ENCODE measurements around the gene OR51V1.

The OR51V1 gene

GRCh38 chr11:5241458-5241857, 41.0 kb upstream of the OR51V1 start:
- Histone ChIP-seq H3K27me3 (ENCODE audit: control insufficient read depth in 5 of 5, insufficient read depth in 4 of 5, low read length in 5 of 5) (peaks cover 0 to 6% (median 0%) of the 10 kb centered on the region in 5 donors), H3K27ac (ENCODE audit: low read depth, low read length) (no peak overlapping the region), H3K9ac (ENCODE audit: low read length in 5 of 5) (no peak overlapping the region), H3K4me1 (ENCODE audit: control insufficient read depth in 5 of 5, insufficient read depth in 5 of 5, low read length in 5 of 5) (no peaks in the 10 kb centered on the region), H3K4me3 (ENCODE audit: low read depth in 1 of 5, low read length in 5 of 5) (no peak overlapping the region), H3K36me3 (ENCODE audit: control insufficient read depth in 5 of 5, insufficient read depth in 5 of 5, low read length in 5 of 5) (no peaks in the 10 kb centered on the region), H3K9me3 (ENCODE audit: control insufficient read depth in 5 of 5, low read length in 5 of 5) (no peaks in the 10 kb centered on the region)

DNA sequence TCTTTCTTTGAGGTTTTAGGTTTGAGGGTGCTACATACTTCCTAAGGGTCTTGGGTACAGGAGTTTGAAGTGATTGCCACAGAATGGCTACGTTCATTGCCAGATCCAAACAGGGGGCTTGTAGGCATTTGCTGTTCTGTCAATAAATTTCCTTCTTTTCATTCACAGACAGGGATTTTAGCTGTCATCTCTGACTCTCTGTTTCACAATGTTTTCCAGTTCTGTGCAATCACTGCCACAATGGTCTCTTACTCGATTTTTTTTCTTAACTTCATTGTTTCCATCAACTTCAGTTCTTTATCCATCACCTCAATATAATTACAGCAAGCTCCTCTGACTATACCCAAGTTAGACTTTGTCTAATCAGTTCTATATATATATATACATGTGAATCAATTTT, 40.0 kb upstream of the OR51V1 start:
- Histone ChIP-seq H3K27me3 (ENCODE audit: control insufficient read depth in 5 of 5, insufficient read depth in 4 of 5, low read length in 5 of 5) (peaks cover 0 to 6% (median 0%) of the 10 kb centered on the region in 5 donors), H3K9ac (ENCODE audit: low read length in 5 of 5) (no peak overlapping the region), H3K36me3 (ENCODE audit: control insufficient read depth in 5 of 5, insufficient read depth in 5 of 5, low read length in 5 of 5) (no peaks in the 10 kb centered on the region), H3K4me1 (ENCODE audit: control insufficient read depth in 5 of 5, insufficient read depth in 5 of 5, low read length in 5 of 5) (no peaks in the 10 kb centered on the region), H3K4me3 (ENCODE audit: low read depth in 1 of 5, low read length in 5 of 5) (no peak overlapping the region), H3K27ac (ENCODE audit: low read depth, low read length) (no peak overlapping the region), H3K9me3 (ENCODE audit: control insufficient read depth in 5 of 5, low read length in 5 of 5) (no peaks in the 10 kb centered on the region)

DNA sequence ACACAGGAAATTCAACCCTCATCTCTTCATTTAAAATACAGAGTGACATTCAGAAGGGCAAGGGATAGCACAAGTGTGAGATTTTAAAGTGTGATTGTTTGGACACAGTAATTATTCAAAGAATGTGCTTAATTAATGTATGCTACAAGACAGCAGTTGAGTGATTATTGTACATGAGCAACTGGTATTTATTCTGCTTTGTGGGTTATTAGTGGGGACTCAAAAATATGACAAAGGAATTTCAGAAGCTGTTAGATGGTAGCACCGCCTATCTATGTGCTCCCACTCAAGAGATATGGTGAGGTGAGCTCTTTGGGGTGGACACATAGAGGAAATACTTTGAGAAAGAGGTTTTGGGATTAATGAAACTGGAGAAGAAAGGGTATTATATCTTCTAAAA, 39.6 kb upstream of the OR51V1 start:
- Histone ChIP-seq H3K27me3 (ENCODE audit: control insufficient read depth in 5 of 5, insufficient read depth in 4 of 5, low read length in 5 of 5) (peaks cover 0 to 6% (median 0%) of the 10 kb centered on the region in 5 donors), H3K9me3 (ENCODE audit: control insufficient read depth in 5 of 5, low read length in 5 of 5) (no peaks in the 10 kb centered on the region), H3K36me3 (ENCODE audit: control insufficient read depth in 5 of 5, insufficient read depth in 5 of 5, low read length in 5 of 5) (no peaks in the 10 kb centered on the region), H3K27ac (ENCODE audit: low read depth, low read length) (no peak overlapping the region), H3K4me1 (ENCODE audit: control insufficient read depth in 5 of 5, insufficient read depth in 5 of 5, low read length in 5 of 5) (no peaks in the 10 kb centered on the region), H3K4me3 (ENCODE audit: low read depth in 1 of 5, low read length in 5 of 5) (no peak overlapping the region), H3K9ac (ENCODE audit: low read length in 5 of 5) (no peak overlapping the region)

DNA sequence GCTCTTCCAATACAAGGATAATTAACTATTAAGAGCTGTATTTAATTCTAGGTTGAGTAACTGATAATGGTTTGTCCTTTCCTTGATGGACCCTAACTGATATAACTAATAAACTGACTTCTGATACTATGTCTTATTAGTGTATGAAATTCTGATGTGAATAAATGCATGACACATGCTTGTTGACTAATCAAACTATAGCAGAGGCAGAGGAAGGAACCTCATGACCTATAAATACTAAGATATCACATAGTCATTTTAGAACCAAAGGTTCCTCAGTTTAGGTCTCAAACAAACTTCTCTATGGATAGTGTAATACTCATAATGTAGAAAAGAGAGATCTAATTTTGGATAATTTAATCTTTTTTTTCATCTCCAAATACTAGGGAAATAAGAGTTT, 38.6 kb upstream of the OR51V1 start:
- Histone ChIP-seq H3K9me3 (ENCODE audit: control insufficient read depth in 5 of 5, low read length in 5 of 5) (no peaks in the 10 kb centered on the region), H3K9ac (ENCODE audit: low read length in 5 of 5) (no peak overlapping the region), H3K27me3 (ENCODE audit: control insufficient read depth in 5 of 5, insufficient read depth in 4 of 5, low read length in 5 of 5) (peaks cover 0 to 6% (median 0%) of the 10 kb centered on the region in 5 donors), H3K4me1 (ENCODE audit: control insufficient read depth in 5 of 5, insufficient read depth in 5 of 5, low read length in 5 of 5) (no peaks in the 10 kb centered on the region), H3K27ac (ENCODE audit: low read depth, low read length) (no peak overlapping the region), H3K36me3 (ENCODE audit: control insufficient read depth in 5 of 5, insufficient read depth in 5 of 5, low read length in 5 of 5) (no peaks in the 10 kb centered on the region), H3K4me3 (ENCODE audit: low read depth in 1 of 5, low read length in 5 of 5) (no peak overlapping the region)

GRCh38 chr11:5238486-5238885, 38.0 kb upstream of the OR51V1 start:
- H3K27ac ChIP-seq (ENCODE audit: low read depth, low read length), result no peak overlapping the region
- H3K4me1 ChIP-seq (ENCODE audit: control insufficient read depth in 5 of 5, insufficient read depth in 5 of 5, low read length in 5 of 5), result no peaks in the 10 kb centered on the region
- no peaks in the 10 kb centered on the region for H3K9me3 ChIP-seq (ENCODE audit: control insufficient read depth in 5 of 5, low read length in 5 of 5)
- no peak overlapping the region for H3K9ac ChIP-seq (ENCODE audit: low read length in 5 of 5)
- no peak overlapping the region for H3K4me3 ChIP-seq (ENCODE audit: low read depth in 1 of 5, low read length in 5 of 5)
- no peaks in the 10 kb centered on the region for H3K36me3 ChIP-seq (ENCODE audit: control insufficient read depth in 5 of 5, insufficient read depth in 5 of 5, low read length in 5 of 5)
- peaks cover 0 to 6% (median 0%) of the 10 kb centered on the region in 5 donors for H3K27me3 ChIP-seq (ENCODE audit: control insufficient read depth in 5 of 5, insufficient read depth in 4 of 5, low read length in 5 of 5)

- no peaks in the 10 kb centered on the region for H3K4me1 ChIP-seq (ENCODE audit: control insufficient read depth in 5 of 5, insufficient read depth in 5 of 5, low read length in 5 of 5)
- H3K27me3 ChIP-seq (ENCODE audit: control insufficient read depth in 5 of 5, insufficient read depth in 4 of 5, low read length in 5 of 5), result no peaks in the 10 kb centered on the region
- H3K9ac ChIP-seq (ENCODE audit: low read length in 5 of 5), result no peak overlapping the region
- H3K27ac ChIP-seq (ENCODE audit: low read depth, low read length), result no peak overlapping the region
- no peaks in the 10 kb centered on the region for H3K9me3 ChIP-seq (ENCODE audit: control insufficient read depth in 5 of 5, low read length in 5 of 5)
- H3K4me3 ChIP-seq (ENCODE audit: low read depth in 1 of 5, low read length in 5 of 5), result no peak overlapping the region
- H3K36me3 ChIP-seq (ENCODE audit: control insufficient read depth in 5 of 5, insufficient read depth in 5 of 5, low read length in 5 of 5), result no peaks in the 10 kb centered on the region
Observed at GRCh38 chr11:5237420-5237819, 36.9 kb upstream of the OR51V1 start.

DNA sequence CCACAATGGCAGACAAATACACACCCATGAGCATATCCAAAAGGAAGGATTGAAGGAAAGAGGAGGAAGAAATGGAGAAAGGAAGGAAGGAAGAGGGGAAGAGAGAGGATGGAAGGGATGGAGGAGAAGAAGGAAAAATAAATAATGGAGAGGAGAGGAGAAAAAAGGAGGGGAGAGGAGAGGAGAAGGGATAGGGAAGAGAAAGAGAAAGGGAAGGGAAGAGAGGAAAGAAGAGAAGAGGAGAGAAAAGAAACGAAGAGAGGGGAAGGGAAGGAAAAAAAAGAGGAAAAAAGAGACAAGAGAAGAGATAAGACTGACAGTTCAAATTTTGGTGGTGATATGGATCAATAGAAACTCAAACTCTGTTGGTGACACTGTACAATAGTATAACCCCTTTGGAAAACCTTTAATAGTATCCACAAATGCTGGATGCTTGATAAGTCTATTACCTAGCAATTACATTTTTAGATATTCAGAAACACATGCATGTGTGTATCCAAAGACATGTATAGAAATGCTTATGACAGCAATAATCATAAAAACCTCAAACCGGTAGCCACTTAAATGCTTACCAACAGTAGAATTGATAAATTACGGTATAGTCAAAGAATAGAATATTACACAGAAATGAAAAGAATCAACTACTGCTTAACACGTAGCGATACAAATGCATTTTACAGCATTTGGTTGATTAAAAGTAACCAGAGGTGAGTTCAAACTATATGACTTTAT, 35.0 kb upstream of the OR51V1 start:
- Histone ChIP-seq H3K9ac (ENCODE audit: low read length in 5 of 5) (no peak overlapping the region), H3K27me3 (ENCODE audit: control insufficient read depth in 5 of 5, insufficient read depth in 4 of 5, low read length in 5 of 5) (no peaks in the 10 kb centered on the region), H3K4me3 (ENCODE audit: low read depth in 1 of 5, low read length in 5 of 5) (no peak overlapping the region), H3K27ac (ENCODE audit: low read depth, low read length) (no peak overlapping the region), H3K9me3 (ENCODE audit: control insufficient read depth in 5 of 5, low read length in 5 of 5) (no peaks in the 10 kb centered on the region), H3K36me3 (ENCODE audit: control insufficient read depth in 5 of 5, insufficient read depth in 5 of 5, low read length in 5 of 5) (no peaks in the 10 kb centered on the region), H3K4me1 (ENCODE audit: control insufficient read depth in 5 of 5, insufficient read depth in 5 of 5, low read length in 5 of 5) (no peaks in the 10 kb centered on the region)

DNA sequence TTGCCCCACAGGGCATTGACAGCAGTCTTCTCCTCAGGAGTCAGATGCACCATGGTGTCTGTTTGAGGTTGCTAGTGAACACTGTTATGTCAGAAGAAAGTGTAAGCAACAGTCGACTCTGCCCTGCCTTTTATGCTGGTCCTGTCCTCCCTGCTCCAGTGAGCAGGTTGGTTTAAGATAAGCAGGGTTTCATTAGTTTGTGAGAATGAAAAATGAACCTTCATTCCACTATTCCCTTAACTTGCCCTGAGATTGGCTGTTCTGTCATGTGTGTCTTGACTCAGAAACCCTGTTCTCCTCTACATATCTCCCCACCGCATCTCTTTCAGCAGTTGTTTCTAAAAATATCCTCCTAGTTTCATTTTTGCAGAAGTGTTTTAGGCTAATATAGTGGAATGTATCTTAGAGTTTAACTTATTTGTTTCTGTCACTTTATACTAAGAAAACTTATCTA, 33.9 kb upstream of the OR51V1 start, which contains the start of gene HBD:
TSS of gene HBD (minus strand) at position 103 of the 454 bp plus-strand sequence. CDS start at position 53, 50 bp downstream.
- H3K4me1 ChIP-seq (ENCODE audit: control insufficient read depth in 5 of 5, insufficient read depth in 5 of 5, low read length in 5 of 5), result no peaks in the 10 kb centered on the region
- H3K27me3 ChIP-seq (ENCODE audit: control insufficient read depth in 5 of 5, insufficient read depth in 4 of 5, low read length in 5 of 5), result no peaks in the 10 kb centered on the region
- no peaks in the 10 kb centered on the region for H3K9me3 ChIP-seq (ENCODE audit: control insufficient read depth in 5 of 5, low read length in 5 of 5)
- no peak within 1 kb of the TSS for H3K4me3 ChIP-seq (ENCODE audit: low read depth in 1 of 5, low read length in 5 of 5)
- no peak within 1 kb of the TSS for H3K9ac ChIP-seq (ENCODE audit: low read length in 5 of 5)
- H3K36me3 ChIP-seq (ENCODE audit: control insufficient read depth in 5 of 5, insufficient read depth in 5 of 5, low read length in 5 of 5), result no peaks in the 10 kb centered on the region
- no peak within 1 kb of the TSS for H3K27ac ChIP-seq (ENCODE audit: low read depth, low read length)

- Histone ChIP-seq H3K4me1 (ENCODE audit: control insufficient read depth in 5 of 5, insufficient read depth in 5 of 5, low read length in 5 of 5) (no peaks in the 10 kb centered on the region), H3K9me3 (ENCODE audit: control insufficient read depth in 5 of 5, low read length in 5 of 5) (no peaks in the 10 kb centered on the region), H3K9ac (ENCODE audit: low read length in 5 of 5) (no peak overlapping the region), H3K27ac (ENCODE audit: low read depth, low read length) (no peak overlapping the region), H3K27me3 (ENCODE audit: control insufficient read depth in 5 of 5, insufficient read depth in 4 of 5, low read length in 5 of 5) (no peaks in the 10 kb centered on the region), H3K36me3 (ENCODE audit: control insufficient read depth in 5 of 5, insufficient read depth in 5 of 5, low read length in 5 of 5) (no peaks in the 10 kb centered on the region), H3K4me3 (ENCODE audit: low read depth in 1 of 5, low read length in 5 of 5) (no peak overlapping the region)
Observed at GRCh38 chr11:5233307-5233706, 32.8 kb upstream of the OR51V1 start.

GRCh38 chr11:5232821-5233220, 32.3 kb upstream of the OR51V1 start:
- no peaks in the 10 kb centered on the region for H3K27me3 ChIP-seq (ENCODE audit: control insufficient read depth in 5 of 5, insufficient read depth in 4 of 5, low read length in 5 of 5)
- no peaks in the 10 kb centered on the region for H3K4me1 ChIP-seq (ENCODE audit: control insufficient read depth in 5 of 5, insufficient read depth in 5 of 5, low read length in 5 of 5)
- no peaks in the 10 kb centered on the region for H3K36me3 ChIP-seq (ENCODE audit: control insufficient read depth in 5 of 5, insufficient read depth in 5 of 5, low read length in 5 of 5)
- H3K9me3 ChIP-seq (ENCODE audit: control insufficient read depth in 5 of 5, low read length in 5 of 5), result no peaks in the 10 kb centered on the region
- H3K4me3 ChIP-seq (ENCODE audit: low read depth in 1 of 5, low read length in 5 of 5), result no peak overlapping the region
- no peak overlapping the region for H3K9ac ChIP-seq (ENCODE audit: low read length in 5 of 5)
- no peak overlapping the region for H3K27ac ChIP-seq (ENCODE audit: low read depth, low read length)

Data from subcutaneous abdominal adipose tissue (tissue), 5 donors.